Esophagus muscularis mucosa (tissue), 4 donors: ENCODE data around the gene EPOP. TPM values are rescaled to one million over a fixed set of nuclear protein-coding genes. Genes with fewer than 3 reads are reported as not detected.
"Not testable (repeated sequence)": the region's sequence is repeated elsewhere in the genome, so short reads cannot be mapped to it uniquely, and the experiment has no call there.

Experiments used
- DNase-seq: peaks from one replicate; pipeline ENCODE4 v3.0.0-alpha.2; 2017; ENCODE audit errors: extremely low spot score
- H3K27ac ChIP-seq, 4 donors: fragments of 200-600 bp; sonication (generic); replicated peaks in 1 of 4; 1 replicate in 3 of 4; 2 replicates in 1 of 4; pipeline ENCODE4 v1.5.1; 2016 to 2019; ENCODE audit warnings: mild to moderate bottlenecking in 1 of 4
- H3K27me3 ChIP-seq, 4 donors: fragments of 200-600 bp; sonication (generic); one replicate each; pipeline versions ENCODE4 v1.5.1 to v1.6.0; 2016 to 2019
- H3K36me3 ChIP-seq, 4 donors: fragments of 200-600 bp; sonication (generic); one replicate each; pipeline ENCODE4 v1.5.1; 2016 to 2019
- H3K4me1 ChIP-seq, 4 donors: fragments of 200-600 bp; sonication (generic); one replicate each; pipeline ENCODE4 v1.5.1; 2016 to 2019
- H3K4me3 ChIP-seq, 4 donors: fragments of 200-600 bp; sonication (generic); 1 replicate in 2 of 4; 2 replicates in 2 of 4; pipeline ENCODE4 v1.5.1; 2016 to 2019; ENCODE audit warnings: mild to moderate bottlenecking in 4 of 4, moderate library complexity in 1 of 4
- H3K9me3 ChIP-seq, 4 donors: fragments of 200-600 bp; sonication (generic); 1 replicate in 3 of 4; 2 replicates in 1 of 4; pipeline ENCODE4 v1.5.1; 2016 to 2019
- CTCF ChIP-seq, 3 experiments: fragments of 200-600 bp in 2 of 3; fragments of 450-650 bp in 1 of 3; sonication (generic) in 2 of 3; IDR thresholded peaks; one replicate each; pipeline ENCODE4 v1.5.1; 2017 to 2019; ENCODE audit warnings: antibody characterized with exemption in 3 of 3, mild to moderate bottlenecking in 2 of 3, moderate library complexity in 1 of 3
- EP300 ChIP-seq: sonication (generic); formaldehyde crosslinking; IDR thresholded peaks from one replicate; pipeline ENCODE4 v1.6.1; 2017; ENCODE audit warnings: antibody characterized with exemption
- POLR2A ChIP-seq: fragments of 450-650 bp; IDR thresholded peaks from one replicate; pipeline ENCODE4 v1.6.1; 2017; ENCODE audit warnings: antibody characterized with exemption, moderate library complexity, mild to moderate bottlenecking, low read depth
- POLR2AphosphoS5 ChIP-seq, 2 donors: sonication (generic); formaldehyde crosslinking; IDR thresholded peaks; one replicate each; pipeline ENCODE4 v1.6.1; 2017; ENCODE audit warnings: antibody characterized with exemption in 2 of 2
- WGBS: methylation state at CpG from one replicate; pipeline ENCODE4 v1.1.5; 2018; 5-methylcytosine and 5-hydroxymethylcytosine counted together
- intact Hi-C: fragments of 100-400 bp; cut with DNase I; formaldehyde crosslinking; loops from one replicate; pipeline ENCODE4 v1.15.1; 2023
- total RNA-seq, 4 donors: library from RNA; depleted of rRNA; stranded (reverse); fragments of >200 nt; gene quantifications; one replicate each; pipeline versions ENCODE4 v1.1.0 to v1.2.1, GENCODE V29; 2016

The EPOP gene
- total RNA-seq, 4 donors from 2014 or later, result 0.42 to 7.3 (median 2.7) TPM

GRCh38 chr17:38653230-38653629, 21.5 kb downstream of the EPOP start:
- TF ChIP-seq CTCF (IDR thresholded peaks at IDR 0.05), result no peak
- no peak for TF ChIP-seq POLR2A
- TF ChIP-seq POLR2AphosphoS5 (IDR thresholded peaks at IDR 0.05), result no peak
- TF ChIP-seq EP300, result no peak
- peaks cover 0 to 58% (median 3%) of the 10 kb centered on the region in 4 donors for H3K27me3 ChIP-seq
- peaks cover 0 to 12% (median 0%) of the 10 kb centered on the region in 4 donors for H3K4me1 ChIP-seq
- 100% methylated on average over 1 of the region's 1 CpG for WGBS
- H3K9me3 ChIP-seq, result no peaks in the 10 kb centered on the region
- intact Hi-C loops, result no loop called here
- no peak overlapping the region for H3K4me3 ChIP-seq
- H3K36me3 ChIP-seq, result no peaks in the 10 kb centered on the region
- no peak for DNase-seq
- H3K27ac ChIP-seq, result no peak overlapping the region

GRCh38 chr17:38650653-38651173, 24.0 kb downstream of the EPOP start:
- H3K4me3 ChIP-seq, DNase-seq, H3K9me3 ChIP-seq, H3K4me1 ChIP-seq, H3K36me3 ChIP-seq, intact Hi-C loops, H3K27ac ChIP-seq: not testable (repeated sequence)
- 95% methylated on average over 11 of the region's 11 CpGs for WGBS
- peaks cover 0 to 39% (median 3%) of the 10 kb centered on the region in 4 donors for H3K27me3 ChIP-seq

GRCh38 chr17:38637951-38638350, 36.8 kb downstream of the EPOP start:
- intact Hi-C loops, result no loop called here
- H3K4me3 ChIP-seq, result no peak overlapping the region
- DNase-seq, result no peak

GRCh38 chr17:38636054-38636453, 38.7 kb downstream of the EPOP start:
- H3K4me1 ChIP-seq, result no peaks in the 10 kb centered on the region

More at GRCh38 chr17:38637951-38638350, 36.8 kb downstream of the EPOP start:
- Histone ChIP-seq H3K9me3 (no peaks in the 10 kb centered on the region), H3K27ac (no peak overlapping the region), H3K36me3 (no peaks in the 10 kb centered on the region), H3K4me1 (no peaks in the 10 kb centered on the region), H3K27me3 (peaks cover 0 to 24% (median 0%) of the 10 kb centered on the region in 4 donors)
- TF ChIP-seq EP300 (no peak), CTCF (IDR thresholded peaks at IDR 0.05) (no peak), POLR2A (no peak), POLR2AphosphoS5 (IDR thresholded peaks at IDR 0.05) (no peak)
- WGBS, result 84% methylated on average over 4 of the region's 4 CpGs

GRCh38 chr17:38632334-38632733, 42.4 kb downstream of the EPOP start:
- intact Hi-C loops, result no loop called here
- Histone ChIP-seq H3K4me3 (no peak overlapping the region), H3K27ac (no peak overlapping the region), H3K9me3 (no peaks in the 10 kb centered on the region), H3K4me1 (no peaks in the 10 kb centered on the region), H3K36me3 (no peaks in the 10 kb centered on the region), H3K27me3 (peaks cover 0 to 5% (median 0%) of the 10 kb centered on the region in 4 donors)
- TF ChIP-seq EP300 (no peak), CTCF (IDR thresholded peaks at IDR 0.05) (no peak), POLR2AphosphoS5 (IDR thresholded peaks at IDR 0.05) (no peak), POLR2A (no peak)
- no peak for DNase-seq
- 79% methylated on average over 6 of the region's 6 CpGs for WGBS

More at GRCh38 chr17:38636054-38636453, 38.7 kb downstream of the EPOP start:
- Histone ChIP-seq H3K9me3 (no peaks in the 10 kb centered on the region), H3K4me3 (no peak overlapping the region), H3K36me3 (no peaks in the 10 kb centered on the region), H3K27ac (no peak overlapping the region), H3K27me3 (peaks cover 0 to 20% (median 0%) of the 10 kb centered on the region in 4 donors)
- intact Hi-C loops, result no loop called here
- no peak for DNase-seq
- no peak for TF ChIP-seq EP300
- no peak for TF ChIP-seq CTCF (IDR thresholded peaks at IDR 0.05)
- TF ChIP-seq POLR2A, result no peak
- TF ChIP-seq POLR2AphosphoS5 (IDR thresholded peaks at IDR 0.05), result no peak
- 53% methylated on average over 9 of the region's 9 CpGs for WGBS
